ENCODE data around the gene CTNNBIP1.
"Not testable (repeated sequence)": the region's sequence is repeated elsewhere in the genome, so short reads cannot be mapped to it uniquely, and the experiment has no call there.

Gene CTNNBIP1

DNA sequence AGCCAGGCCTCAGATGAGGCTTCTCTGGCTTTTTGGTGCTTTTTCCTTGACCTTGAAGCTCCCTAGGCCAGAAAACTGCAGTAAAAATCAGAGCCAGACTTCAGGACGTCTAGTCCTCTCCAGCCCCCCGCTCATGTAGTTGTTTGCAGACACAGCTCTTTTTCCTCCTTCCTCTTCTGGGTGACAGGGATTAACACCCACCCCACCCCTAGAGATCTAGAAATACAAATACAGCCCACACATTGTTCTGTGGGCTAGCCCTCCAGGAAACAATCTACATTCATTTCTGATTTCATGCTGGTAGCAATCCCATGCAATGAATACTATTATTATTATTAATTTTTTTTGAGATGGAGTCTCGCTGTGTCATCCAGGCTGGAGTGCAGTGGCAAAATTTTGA is 76.4 kb downstream of the CTNNBIP1 start:
- no peak for DNase-seq (ENCODE audit: low read depth)

DNA sequence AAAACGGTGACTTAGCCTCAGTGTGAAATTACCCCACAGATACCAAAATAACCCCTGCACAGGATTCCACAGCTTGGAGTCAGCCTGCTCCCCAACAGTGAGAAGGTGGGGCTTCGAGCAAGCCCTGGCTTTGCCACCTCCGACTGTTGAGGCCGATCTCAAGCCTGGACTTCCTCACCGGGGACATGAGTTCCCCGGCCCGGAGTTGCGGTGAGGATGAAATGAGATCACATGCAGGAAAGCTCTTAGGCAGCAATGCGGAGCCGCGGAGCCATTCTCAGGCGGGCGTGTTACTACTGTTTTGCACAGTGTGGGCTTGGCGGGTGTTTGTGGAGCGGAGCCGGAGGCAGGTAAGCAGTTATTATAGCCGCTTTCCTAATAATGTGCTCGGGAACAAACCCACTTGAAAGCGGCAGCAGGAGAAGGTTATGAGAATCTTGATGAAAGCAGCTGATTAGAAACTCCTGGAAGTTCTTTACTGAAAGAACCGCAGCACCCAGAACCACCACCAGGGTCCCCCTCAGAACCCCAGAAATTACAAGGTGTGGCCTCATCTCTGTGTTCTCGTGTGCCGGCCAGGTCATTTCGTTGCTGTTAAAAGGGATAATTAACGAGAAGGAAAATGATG is 82.4 kb downstream of the CTNNBIP1 start:
- DNase-seq (ENCODE audit: low read depth), result no peak

DNA sequence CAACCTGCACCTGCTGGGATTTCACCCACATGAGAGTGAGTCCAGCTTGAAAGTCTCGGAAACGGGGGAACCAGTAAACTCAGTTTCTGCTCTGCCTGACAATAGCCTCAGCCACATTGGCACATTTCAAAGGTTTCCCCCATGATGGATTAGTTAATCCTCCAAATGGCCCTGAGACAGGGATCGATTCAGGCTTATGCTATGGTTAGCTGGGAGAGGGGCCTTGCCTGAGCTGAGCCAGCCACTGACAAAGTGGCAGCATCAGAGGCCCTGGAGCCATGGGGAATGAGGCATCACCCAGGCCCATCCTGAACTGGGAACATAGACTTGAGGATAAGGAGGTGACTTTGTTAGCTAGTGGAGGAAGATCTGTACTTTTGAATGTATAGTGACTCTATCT is 83.5 kb downstream of the CTNNBIP1 start:
- no peak for DNase-seq (ENCODE audit: low read depth)

DNA sequence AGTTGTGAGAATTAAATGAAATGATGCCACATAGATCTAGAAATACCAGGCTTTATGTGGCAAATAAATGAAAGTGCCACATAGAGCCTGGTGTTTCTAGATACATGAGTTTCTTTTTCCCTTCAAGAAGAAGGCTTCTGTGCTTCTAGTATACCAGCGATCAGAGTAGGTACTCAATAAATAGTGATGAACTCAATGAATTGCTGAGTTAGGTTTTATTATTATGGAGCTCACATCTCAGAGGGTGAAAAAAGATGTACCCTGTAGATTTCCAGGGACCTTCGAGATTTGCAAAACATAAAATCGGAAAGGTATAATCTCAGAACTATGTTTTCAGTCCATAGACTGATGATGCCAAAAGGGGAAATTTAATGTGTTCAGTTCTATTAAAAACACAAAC is 84.0 kb downstream of the CTNNBIP1 start:
- DNase-seq (ENCODE audit: low read depth), result no peak

DNA sequence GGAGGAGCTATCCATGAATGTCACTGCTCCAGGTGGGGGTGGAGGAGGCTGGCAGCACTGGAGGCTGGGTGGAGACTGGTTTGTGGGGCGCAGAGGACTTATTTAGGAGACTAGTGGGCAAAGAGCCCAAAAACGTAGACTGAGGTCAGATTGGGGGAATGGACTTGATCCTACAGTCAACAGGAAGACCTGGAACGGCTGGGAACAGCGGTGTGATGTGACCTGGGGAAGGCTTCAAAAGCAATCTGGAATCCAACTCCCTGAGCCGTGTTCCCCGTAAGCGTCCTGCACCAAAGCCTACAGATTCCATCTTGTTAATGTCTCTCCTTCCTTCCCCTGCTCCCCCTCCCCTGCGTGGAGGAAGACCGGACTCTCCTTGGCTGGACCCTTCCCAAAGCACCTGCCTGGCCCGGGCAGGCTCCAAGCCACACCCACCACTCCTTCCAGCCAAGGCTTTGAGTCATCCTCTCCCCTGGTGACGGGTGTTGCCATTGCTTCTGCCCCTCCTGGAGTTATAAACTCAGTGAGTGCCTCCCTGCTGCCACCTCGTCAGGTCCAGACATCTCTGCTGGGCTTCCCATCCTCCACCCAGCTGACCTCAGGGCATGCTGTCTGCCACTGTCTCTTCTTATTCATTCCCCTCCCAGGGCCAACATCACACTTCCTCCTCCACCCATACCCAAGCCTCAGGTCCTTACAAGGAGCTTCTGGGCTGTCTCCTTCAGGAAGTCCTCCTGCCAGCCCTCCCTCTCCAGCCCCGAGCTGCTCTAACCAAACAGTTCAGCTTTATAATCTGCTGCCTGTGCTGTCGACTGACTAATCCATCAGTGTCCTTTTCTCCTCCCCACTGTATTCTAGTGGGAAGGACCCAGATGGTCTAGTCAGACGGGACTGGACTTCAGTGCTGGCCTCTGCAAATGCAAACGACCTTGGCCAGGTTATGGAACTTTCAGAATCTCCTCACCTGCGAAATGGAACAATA is 84.7 kb downstream of the CTNNBIP1 start:
- peak; percentile 45 for DNase-seq (ENCODE audit: low read depth)

DNA sequence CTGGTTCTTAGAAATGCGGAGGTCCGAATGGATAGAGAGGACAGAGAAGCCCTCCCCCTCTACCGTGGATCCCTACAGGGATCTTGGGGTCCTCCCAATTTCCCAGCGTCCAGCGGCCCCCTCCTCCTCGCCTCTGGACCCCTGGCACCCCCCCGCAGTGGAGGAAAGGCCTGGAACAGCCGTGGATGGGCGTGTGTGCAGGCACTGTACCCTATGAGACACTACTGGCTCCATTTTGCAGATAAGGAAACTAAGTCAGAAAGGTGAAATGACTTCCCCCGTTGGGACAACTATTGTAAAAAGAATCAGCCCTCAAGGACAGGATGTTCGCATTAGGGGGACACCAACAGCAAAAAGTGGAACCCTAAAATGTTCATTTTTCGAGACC is 85.4 kb downstream of the CTNNBIP1 start:
- no peak for DNase-seq (ENCODE audit: low read depth)

DNA sequence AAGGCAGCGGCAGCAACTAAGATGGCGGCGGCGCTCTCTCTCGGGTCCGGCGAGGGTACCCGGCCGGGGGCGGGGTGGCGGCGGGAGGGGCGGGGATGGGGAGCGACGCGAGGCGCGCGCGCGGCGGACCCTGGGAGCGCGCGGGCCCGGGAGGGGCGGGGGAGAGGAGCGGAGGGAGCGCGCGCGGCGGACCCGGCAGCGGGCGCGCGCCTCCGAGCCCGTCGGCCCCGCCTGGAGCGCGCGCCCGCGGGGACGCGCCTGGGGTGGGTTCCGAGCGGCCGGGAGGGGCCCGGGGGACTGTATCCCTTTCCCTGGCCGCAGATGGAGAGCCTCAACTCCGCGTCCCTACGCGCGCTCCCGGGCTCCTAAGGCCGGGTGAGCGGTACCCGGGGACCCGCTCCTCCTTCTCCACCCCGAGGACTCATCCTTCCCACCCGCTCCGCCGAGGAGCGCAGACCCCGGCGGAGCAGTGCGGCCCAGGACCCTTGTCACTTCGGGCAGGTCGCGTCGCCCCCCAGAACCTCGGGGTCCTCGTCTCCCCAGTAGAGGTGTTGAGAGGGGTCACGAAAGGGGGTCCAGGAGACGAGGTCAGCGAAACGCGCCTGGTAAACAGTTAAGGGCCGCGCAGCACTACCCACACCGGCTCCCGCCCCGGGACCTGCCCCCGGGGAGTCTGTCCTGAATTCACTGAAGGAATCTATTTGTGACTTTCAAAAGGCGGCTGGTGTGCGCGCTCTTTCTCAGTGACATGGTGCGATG is 85.9 kb downstream of the CTNNBIP1 start, which contains the start of gene CLSTN1:
Gene CLSTN1 (minus strand): TSS at position 23 of the 759 bp plus-strand sequence. CDS start 232 bp downstream, outside the sequence.
- DNase-seq (ENCODE audit: low read depth), result no peak

DNA sequence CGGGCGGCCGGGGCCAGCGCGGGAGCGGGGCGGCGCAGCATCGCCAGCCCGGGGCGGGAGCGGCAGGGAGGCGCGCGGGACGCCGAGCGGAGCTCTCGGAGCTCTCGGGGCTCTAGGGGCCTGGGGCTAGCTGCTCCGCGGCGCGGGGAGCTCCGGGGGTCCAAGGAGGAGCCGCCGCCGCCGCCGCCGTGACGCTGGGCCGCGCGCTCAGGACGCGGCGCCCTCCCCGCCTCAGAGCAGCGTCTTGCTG is 86.5 kb downstream of the CTNNBIP1 start:
- no peak for DNase-seq (ENCODE audit: low read depth)

DNA sequence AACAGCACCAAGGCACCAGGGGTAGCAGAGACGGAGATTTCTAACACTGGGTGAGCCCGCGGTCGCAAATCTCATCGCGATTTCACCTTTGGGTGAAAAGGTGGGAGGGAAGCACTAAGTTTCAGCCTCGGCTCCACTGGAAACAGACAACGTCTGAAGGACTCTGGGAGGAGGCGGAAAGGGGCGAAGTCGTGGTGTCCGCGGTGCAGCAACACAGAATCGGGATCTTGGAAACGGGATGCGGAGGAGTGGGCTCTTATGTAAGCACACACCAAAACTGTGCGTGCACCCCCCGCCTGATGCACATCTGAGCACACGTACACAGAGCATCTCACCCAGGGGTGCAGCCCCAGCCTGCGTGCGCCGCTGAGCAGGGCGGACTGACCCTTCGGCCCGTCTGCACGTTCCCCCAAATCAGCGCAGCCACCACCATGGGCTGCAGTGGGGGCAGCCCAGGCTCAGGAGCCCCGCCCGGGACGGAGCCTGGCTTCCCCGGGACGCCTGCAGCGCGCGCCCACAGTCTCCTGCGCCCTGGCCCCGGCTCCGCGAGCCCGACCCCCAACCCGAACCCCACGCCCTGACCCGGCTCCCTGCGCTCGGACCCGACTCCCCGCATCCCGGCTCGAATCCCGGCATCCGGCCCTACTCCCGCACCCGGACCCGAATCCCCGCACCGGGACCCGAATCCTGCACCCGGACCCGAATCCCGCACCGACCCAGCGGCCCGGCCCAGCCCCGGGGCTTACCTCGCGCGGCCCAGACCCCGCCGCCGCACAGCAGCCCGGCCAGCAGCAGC is 87.0 kb downstream of the CTNNBIP1 start:
- DNase-seq (ENCODE audit: low read depth), result no peak

DNA sequence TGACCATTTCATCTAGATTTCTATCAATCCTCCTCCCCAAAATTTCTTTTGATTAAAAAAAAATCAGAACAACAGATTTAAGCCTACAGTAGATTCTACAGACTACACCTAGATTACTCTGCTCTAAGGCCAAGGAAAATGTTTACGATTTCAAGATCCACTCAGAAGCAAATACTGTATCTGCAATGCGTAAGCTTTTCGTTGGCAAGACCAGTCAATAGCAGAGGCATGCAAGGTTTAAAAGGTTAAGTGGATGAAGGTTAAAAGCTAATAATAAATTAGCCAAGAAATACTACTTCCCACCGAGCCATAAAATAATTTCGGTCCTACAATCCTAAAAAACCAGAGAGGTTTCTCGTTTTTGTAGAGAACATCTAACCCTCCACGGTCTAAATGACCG is 87.6 kb downstream of the CTNNBIP1 start:
- no peak for DNase-seq (ENCODE audit: low read depth)

DNA sequence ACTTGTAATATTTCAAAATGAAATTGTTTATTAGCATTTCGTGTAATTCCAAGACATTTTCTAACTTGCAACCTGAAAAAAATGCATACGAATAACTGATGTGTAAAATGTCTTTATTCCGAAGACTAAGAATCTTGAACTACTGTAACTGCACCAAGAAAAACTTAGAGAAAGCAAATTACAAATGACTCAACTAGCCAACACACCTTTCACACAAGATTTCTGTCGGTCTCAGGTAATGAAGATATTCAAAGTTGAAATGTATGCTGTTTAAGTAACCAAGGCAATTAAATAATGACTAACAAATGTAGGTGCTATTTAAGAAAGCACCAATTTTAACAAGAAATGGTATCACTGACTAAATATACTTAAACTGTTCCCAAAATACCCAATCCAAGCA is 88.4 kb downstream of the CTNNBIP1 start:
- DNase-seq (ENCODE audit: low read depth), result no peak

DNA sequence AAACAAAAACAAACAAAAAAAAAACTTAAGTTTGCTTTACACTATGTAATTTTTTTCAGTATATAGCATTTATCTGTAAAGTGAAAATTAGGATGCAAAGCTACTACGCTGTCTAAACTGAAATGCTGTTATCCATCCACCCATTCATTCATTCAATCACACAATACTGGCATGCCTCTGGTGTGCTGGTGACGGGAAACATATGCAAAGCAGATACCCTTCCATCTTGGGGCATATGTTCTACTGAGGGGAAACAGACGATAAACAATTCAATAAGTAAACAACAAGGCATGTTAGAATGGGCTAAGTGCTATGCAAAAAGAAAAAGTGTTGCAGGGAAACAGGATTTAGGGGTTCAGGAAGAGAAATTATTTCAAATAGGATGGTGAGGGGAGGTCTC is 89.5 kb downstream of the CTNNBIP1 start:
- DNase-seq (ENCODE audit: low read depth), result no peak

DNA sequence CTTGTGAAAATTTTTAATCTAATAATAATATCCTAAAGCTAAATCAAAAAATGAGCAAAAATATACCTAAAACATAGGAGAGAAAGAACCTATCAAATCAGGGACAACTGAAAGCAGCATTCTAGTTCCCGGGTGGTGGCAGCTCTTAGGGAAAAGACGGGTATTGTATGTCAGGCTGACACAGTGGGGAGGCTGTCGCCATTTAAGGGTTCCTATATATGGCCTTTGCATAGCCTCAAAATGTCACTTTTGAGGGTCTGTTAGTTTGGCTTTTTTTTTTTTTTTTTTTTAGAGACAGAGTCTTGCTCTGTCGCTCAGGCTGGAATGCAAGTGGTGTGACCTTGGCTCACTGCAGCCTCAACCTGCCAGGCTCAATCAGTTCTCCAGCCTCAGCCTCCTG is 92.3 kb downstream of the CTNNBIP1 start:
- DNase-seq (ENCODE audit: low read depth), result no peak

DNA sequence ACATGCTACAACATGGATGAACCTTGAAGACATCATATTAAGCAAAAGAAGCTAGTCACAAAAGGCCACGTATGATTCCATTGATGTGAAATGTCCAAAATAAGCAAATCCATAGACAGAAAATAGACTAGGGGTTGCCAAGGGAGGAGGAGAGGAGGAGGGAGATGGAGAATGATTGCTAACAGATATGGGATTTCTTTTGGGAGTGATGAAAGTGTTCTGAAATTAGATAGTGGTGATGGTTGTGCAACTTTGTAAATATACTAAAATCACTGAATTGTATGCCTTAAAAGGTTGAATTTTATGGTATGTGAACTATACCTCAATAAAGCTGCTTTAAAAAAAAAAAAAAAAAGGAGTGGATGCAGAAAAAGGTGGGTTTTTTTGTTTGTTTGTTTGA is 93.9 kb downstream of the CTNNBIP1 start:
- no peak for DNase-seq (ENCODE audit: low read depth)

DNA sequence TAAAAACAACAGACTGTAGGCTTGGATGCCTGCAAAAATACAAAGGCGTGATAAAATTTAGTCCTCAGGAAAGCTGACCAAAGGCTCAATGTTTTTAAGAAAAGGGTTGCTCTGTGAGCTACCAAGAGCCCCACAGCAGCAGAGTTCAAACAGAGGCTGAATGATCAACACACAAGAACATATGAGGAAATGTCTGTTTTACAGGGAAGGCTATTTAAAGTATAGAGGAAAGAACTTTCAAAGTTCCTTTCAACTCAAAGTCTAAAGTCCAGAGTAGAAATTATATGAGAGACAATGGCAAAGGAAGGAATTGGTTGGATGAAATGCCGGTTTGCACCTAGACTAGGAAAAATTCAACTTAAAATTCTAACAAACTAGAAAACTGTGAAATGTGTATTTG is 94.9 kb downstream of the CTNNBIP1 start:
- no peak for DNase-seq (ENCODE audit: low read depth)

DNA sequence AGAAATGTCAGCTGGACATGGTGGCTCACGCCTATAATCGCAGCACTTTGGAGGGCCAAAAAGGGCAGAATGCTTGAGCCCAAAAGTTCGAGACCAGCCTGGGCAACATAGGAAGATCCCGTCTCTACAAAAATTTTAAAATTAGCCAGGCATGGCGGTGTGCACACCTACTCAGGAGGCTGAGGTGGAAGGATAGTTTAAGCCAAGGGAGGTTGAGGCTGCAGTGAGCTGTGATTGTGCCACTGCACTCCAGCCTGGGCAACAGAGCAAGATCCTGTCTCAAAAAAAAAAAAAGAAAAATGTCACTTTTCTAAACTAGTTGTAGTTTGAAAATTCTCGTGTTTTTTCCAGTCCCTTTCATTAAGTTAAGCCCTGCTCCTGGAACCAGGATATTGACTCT is 95.5 kb downstream of the CTNNBIP1 start:
- DNase-seq (ENCODE audit: low read depth), result no peak

DNA sequence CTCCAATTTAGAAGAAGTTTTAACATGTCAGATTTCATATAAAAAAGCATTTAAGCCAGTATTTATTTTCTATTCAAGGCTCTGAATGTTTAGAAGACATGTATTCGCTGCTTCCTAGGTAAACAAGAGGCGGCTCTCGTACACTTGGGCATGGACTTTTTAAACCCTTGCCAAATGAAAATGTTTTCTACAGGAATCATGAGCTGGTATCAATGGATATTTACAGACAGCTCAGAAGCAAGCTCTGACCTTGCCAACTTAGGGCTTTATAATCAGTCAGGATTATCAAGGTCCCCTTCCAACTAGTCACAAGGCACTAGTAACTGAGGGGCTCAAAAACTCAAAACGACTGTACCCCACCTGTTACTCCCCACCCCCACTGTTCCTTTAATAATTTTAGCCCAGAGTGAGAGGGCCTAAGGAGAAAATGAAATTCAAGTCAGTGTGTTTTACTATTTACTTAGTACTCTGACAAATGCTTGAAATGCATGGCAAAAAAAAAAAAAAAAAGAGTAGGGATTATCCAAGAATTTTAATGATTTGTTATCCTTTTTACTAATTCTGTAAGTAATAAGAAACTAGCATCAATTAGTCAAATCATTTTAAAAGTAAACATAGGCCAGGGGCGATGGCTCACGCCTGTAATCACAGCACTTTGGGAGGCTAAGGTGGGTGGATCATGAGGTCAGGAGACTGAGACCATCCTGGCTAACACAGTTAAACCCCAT is 98.7 kb downstream of the CTNNBIP1 start:
- DNase-seq (ENCODE audit: low read depth), result no peak

DNA sequence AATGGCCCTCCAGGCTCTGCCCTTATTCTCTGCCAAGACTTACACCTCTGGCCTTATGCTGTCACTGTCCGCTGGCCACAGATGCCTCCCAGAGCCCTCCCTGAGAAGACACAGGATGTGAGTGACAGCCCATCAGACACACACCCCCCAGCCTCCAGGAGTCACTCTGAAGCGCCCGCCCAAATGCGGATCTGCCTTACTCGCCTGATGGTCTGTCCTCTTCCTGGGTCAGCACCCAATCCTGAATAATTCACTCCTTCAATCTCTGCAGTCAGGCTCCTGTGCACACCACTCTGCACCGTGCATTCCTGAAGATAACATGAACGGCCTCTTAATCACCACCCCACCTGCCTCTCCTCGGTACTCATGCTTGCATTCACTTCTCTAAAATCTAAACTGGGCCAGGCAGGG is 101.0 kb downstream of the CTNNBIP1 start:
- no peak for DNase-seq (ENCODE audit: low read depth)

DNA sequence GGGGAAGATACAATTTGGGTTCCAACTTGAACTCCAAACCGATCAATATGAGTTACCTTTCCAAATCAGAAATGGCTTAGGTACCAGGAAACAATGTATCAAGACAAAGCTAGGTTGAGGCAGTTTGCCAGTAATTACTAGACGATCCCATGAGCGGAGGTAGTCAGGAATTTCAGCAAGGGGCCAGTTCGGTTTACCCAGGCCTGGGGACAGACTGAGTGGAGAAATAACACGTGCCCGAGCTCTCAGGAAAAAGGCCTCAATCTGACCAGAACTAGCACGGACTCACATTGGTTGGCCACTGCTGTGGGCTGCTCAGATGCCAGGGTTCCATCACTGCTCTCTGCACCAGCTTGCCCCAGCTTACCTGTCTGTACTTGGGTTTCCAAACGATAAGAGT is 101.6 kb downstream of the CTNNBIP1 start:
- DNase-seq (ENCODE audit: low read depth), result no peak

DNA sequence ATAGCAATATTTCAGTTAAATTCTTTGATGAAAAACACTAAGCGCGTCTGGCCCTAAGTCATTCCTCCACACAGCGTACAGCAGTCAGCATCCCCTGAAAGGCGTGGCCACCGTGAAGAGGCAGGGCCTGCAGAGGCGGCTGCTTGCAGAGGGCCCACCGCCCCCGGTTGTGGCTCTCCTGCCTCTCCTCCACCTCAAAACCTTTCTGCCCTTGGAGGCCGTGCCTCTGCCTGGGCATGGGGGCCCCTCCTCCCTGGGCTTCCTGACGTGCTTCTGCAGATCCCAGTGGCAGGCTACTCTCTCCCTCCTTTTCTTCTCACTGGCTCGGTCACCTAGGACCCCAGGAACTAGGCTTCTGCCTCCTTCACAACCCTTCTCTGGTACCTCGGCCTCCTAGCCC is 102.5 kb downstream of the CTNNBIP1 start:
- DNase-seq (ENCODE audit: low read depth), result no peak

DNA sequence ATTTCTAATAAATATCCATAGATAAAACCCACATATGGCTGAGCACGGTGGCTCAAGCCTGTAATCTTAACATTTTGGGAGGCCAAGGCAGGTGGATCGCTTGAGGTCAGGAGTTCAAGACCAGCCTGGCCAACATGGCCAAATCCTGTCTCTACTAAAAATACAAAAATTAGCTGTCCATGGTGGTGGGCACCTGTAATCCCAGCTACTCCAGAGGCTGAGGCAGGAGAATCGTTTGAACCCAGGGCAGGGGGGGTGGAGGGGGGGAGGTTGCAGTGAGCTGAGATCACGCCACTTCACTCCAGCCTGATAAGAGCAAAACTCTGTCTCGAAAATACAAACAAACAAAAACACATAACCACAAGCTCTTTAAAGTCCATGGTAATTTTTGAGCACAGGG is 104.1 kb downstream of the CTNNBIP1 start:
- DNase-seq (ENCODE audit: low read depth), result not testable (repeated sequence)

Data from HS-27A (cell line).